Endothelial cell of umbilical vein (primary cell): Measurements from ENCODE around the gene UBASH3B. TPM values are rescaled to one million over a fixed set of nuclear protein-coding genes. Genes with fewer than 3 reads are reported as not detected.

ENCODE experiments used
- BruUV-seq: library from RNA; stranded (reverse); fragments of 400-500 nt; replicated peaks from 2 replicates; lab custom pipeline; 2021; lab: Mats Ljungman, UMichigan
- CTCF ChIA-PET: fragments of 300-600, 350-600 bp; sonication (Branson Sonifier 250); formaldehyde crosslinking; loops from one replicate; lab custom pipeline; 2021; ENCODE audit warnings: antibody characterized with exemption, inconsistent platforms; lab: Charles Lee
- POLR2A ChIA-PET: fragments of 300-600, 350-600 bp; sonication (Branson Sonifier 250); formaldehyde crosslinking; loops from one replicate; lab custom pipeline; 2021; ENCODE audit warnings: antibody characterized with exemption, inconsistent platforms; lab: Charles Lee
- DNase-seq: peaks from one replicate; pipeline ENCODE4 v3.0.0-alpha.2; 2011; ENCODE audit warnings: low read depth, low spot score
- FAIRE-seq: peaks from 2 replicates; lab custom pipeline; 2011; peaks lifted over from hg19 to GRCh38; lab: Jason Lieb, UNC
- H2AFZ ChIP-seq: 2 replicates; pipeline ENCODE4 v1.6.0; 2012; ENCODE audit warnings: low read depth, low read length, control low read depth, inconsistent platforms
- H3K27ac ChIP-seq: 2 replicates; pipeline ENCODE4 v1.5.1; 2011; ENCODE audit warnings: low read depth, mild to moderate bottlenecking, control low read depth, low read length, moderate library complexity; ENCODE audit not compliant: insufficient read depth
- H3K27me3 ChIP-seq, 2 experiments: 2 replicates each; pipeline versions ENCODE4 v1.6.0 to v1.6.1; 2011; ENCODE audit warnings: low read length in 2 of 2, mixed read lengths in 1 of 2; ENCODE audit not compliant: control insufficient read depth in 2 of 2, insufficient read depth in 2 of 2
- H3K36me3 ChIP-seq, 2 experiments: 2 replicates in 1 of 2; 3 replicates in 1 of 2; pipeline ENCODE4 v1.5.1; 2011; ENCODE audit warnings: low read length in 2 of 2, mild to moderate bottlenecking in 1 of 2, moderate library complexity in 1 of 2; ENCODE audit not compliant: control insufficient read depth in 2 of 2, insufficient read depth in 2 of 2; ENCODE audit errors: extremely low read depth in 1 of 2
- H3K4me1 ChIP-seq: 3 replicates; pipeline ENCODE4 v1.5.1; 2011; ENCODE audit warnings: mild to moderate bottlenecking, low read length; ENCODE audit not compliant: control insufficient read depth, insufficient read depth; ENCODE audit errors: extremely low read depth
- H3K4me2 ChIP-seq: 2 replicates; pipeline ENCODE4 v1.6.1; 2011; ENCODE audit warnings: low read length, control low read depth, mixed read lengths; ENCODE audit not compliant: insufficient read depth
- H3K4me3 ChIP-seq, 3 experiments: fragments of 200-600 bp in 1 of 3; sonication (generic), shearing (Covaris generic) in 1 of 3; replicated peaks in 1 of 3; 2 replicates each; pipeline ENCODE4 v1.5.1; 2011 to 2016; ENCODE audit warnings: control low read depth in 3 of 3, low read length in 3 of 3, mild to moderate bottlenecking in 2 of 3, inconsistent platforms in 1 of 3, low read depth in 1 of 3, moderate library complexity in 1 of 3; ENCODE audit not compliant: insufficient read depth in 1 of 3
- H3K79me2 ChIP-seq: 2 replicates; pipeline ENCODE4 v1.6.0; 2012; ENCODE audit warnings: low read length, inconsistent platforms; ENCODE audit not compliant: control insufficient read depth, insufficient read depth
- H3K9ac ChIP-seq: replicated peaks from 2 replicates; pipeline ENCODE3; 2011; ENCODE audit warnings: low read length, control low read depth; ENCODE audit not compliant: insufficient read depth; ENCODE audit errors: extremely low read depth
- H3K9me1 ChIP-seq: replicated peaks from 3 replicates; pipeline ENCODE4 v1.6.0; 2011; ENCODE audit warnings: mild to moderate bottlenecking, low read length; ENCODE audit not compliant: control insufficient read depth, insufficient read depth; ENCODE audit errors: extremely low read depth
- H3K9me3 ChIP-seq: replicated peaks from 2 replicates; pipeline ENCODE4 v1.5.1; 2012; ENCODE audit warnings: low read length, inconsistent platforms; ENCODE audit not compliant: control insufficient read depth, insufficient read depth
- H4K20me1 ChIP-seq: replicated peaks from 2 replicates; pipeline ENCODE3; 2011; ENCODE audit warnings: mild to moderate bottlenecking, low read length; ENCODE audit not compliant: control insufficient read depth, insufficient read depth; ENCODE audit errors: extremely low read depth
- EZH2 ChIP-seq: IDR thresholded peaks from 2 replicates; pipeline ENCODE4 v1.6.1; 2012; ENCODE audit warnings: borderline replicate concordance, low read depth, mild to moderate bottlenecking, moderate library complexity, low read length, inconsistent platforms; ENCODE audit not compliant: severe bottlenecking
- FOS ChIP-seq: IDR thresholded peaks from 2 replicates; pipeline ENCODE4 v1.6.1; 2011; ENCODE audit warnings: mild to moderate bottlenecking, low read length, moderate library complexity, borderline replicate concordance; ENCODE audit not compliant: insufficient read depth
- GATA2 ChIP-seq: IDR thresholded peaks from 2 replicates; pipeline ENCODE4 v1.7.0; 2011; ENCODE audit warnings: low read depth, mild to moderate bottlenecking, moderate library complexity, mixed read lengths, low read length; ENCODE audit not compliant: insufficient read length, insufficient read depth
- JUN ChIP-seq: IDR thresholded peaks from 2 replicates; pipeline ENCODE4 v1.6.1; 2011; ENCODE audit warnings: borderline replicate concordance, low read depth; ENCODE audit not compliant: insufficient read length, insufficient read depth
- MYC ChIP-seq: IDR thresholded peaks from one replicate; pipeline ENCODE4 v1.6.1; 2011; ENCODE audit warnings: mild to moderate bottlenecking, low read depth, low read length
- POLR2A ChIP-seq: IDR thresholded peaks from 2 replicates; pipeline ENCODE4 v1.6.1; 2012; ENCODE audit warnings: low read depth, mild to moderate bottlenecking, control low read depth, low read length
- POLR2AphosphoS5 ChIP-seq: IDR thresholded peaks from 2 replicates; pipeline ENCODE4 v1.6.1; 2012; ENCODE audit warnings: low read depth, mild to moderate bottlenecking, control low read depth, low read length, moderate library complexity; ENCODE audit not compliant: insufficient read depth
- dilution Hi-C: fragments of 300-500 bp; cut with MboI; formaldehyde crosslinking; loops from one replicate; pipeline ENCODE4 v1.15.0; 2019; ENCODE audit warnings: low sequenced_read_pairs; ENCODE audit not compliant: extremely low pct_ligation_motif_present
- intact Hi-C: fragments of 100-400 bp; cut with micrococcal nuclease; formaldehyde crosslinking; loops from one replicate; pipeline ENCODE4 v1.10.0; 2022
- polyA plus RNA-seq, 4 experiments: library from polyadenylated mRNA; depleted of rRNA in 3 of 4; stranded (reverse) in 3 of 4; unstranded in 1 of 4; fragments of >200 nt; gene quantifications; 2 replicates each; pipeline versions ENCODE4 v1.2.1 to v1.2.3, GENCODE V29; 2011 to 2012; ENCODE audit warnings: missing spikeins in 1 of 4
- total RNA-seq: library from RNA; stranded (reverse); gene quantifications from 2 replicates; pipeline ENCODE4 v1.2.3, GENCODE V29; 2021
- TF ChIP-seq, protein P1 (sequence below), 2 donors: IDR thresholded peaks; 1 replicate in 1 of 2; 2 replicates in 1 of 2; pipeline ENCODE4 v1.5.1; 2011; ENCODE audit warnings: low read length in 2 of 2, mild to moderate bottlenecking in 2 of 2, moderate library complexity in 2 of 2, control low read depth in 1 of 2, inconsistent platforms in 1 of 2, low read depth in 1 of 2; ENCODE audit not compliant: insufficient read depth in 1 of 2; ENCODE audit errors: extremely low read depth in 1 of 2
- TF ChIP-seq, protein P2 (sequence below): IDR thresholded peaks from 2 replicates; pipeline ENCODE4 v1.6.1; 2011; ENCODE audit not compliant: insufficient read depth, insufficient read length

UBASH3B gene
- total and polyA plus RNA-seq, 2 donors (not counting 3 experiments of a cell fraction or from before 2014, with no cell fraction given): 23.7 to 38.1 TPM

DNA sequence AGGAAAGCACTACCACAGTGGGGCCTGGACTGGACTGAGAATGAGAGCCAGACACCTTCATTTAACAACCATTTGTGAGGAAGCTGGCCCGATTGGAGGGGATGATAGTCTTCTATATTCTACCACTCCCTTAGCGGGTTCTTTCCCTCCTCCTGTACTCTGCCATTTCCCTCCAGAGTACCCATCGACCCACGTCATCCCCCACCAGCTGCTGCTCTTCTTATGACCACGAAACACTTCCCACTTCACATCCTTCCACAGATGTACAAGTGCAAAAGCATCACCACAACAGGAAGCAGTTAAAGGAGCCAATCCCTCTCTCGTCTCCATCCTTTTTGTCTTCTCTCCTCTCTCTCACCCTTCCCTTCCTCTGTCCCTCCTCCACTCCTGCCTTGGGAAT is 18.0 kb upstream of the UBASH3B start:
- Histone ChIP-seq H3K4me1 (peaks cover 5% of the 10 kb centered on the region), H3K4me2 (no peak overlapping the region), H3K9me3 (no peaks in the 10 kb centered on the region), H3K36me3 (no peaks in the 10 kb centered on the region), H3K79me2 (no peaks in the 10 kb centered on the region), H3K27ac (no peak overlapping the region), H3K9me1 (no peaks in the 10 kb centered on the region), H2AFZ (no peak overlapping the region), H3K27me3 (no peaks in the 10 kb centered on the region), H4K20me1 (no peaks in the 10 kb centered on the region), H3K9ac (no peak overlapping the region), H3K4me3 (no peak overlapping the region)
- POLR2A ChIA-PET: no interaction called here
- FAIRE-seq (no peak), DNase-seq (no peak)
- dilution Hi-C loops (no loop called here), intact Hi-C loops (no loop called here)
- BruUV-seq: no TSS peak
- TF ChIP-seq MYC: no peak
- TF ChIP-seq JUN: no peak
- no peak for TF ChIP-seq POLR2A
- TF ChIP-seq EZH2: no peak
- TF ChIP-seq GATA2: no peak
- no peak for TF ChIP-seq POLR2AphosphoS5
- no peak for TF ChIP-seq FOS
- TF ChIP-seq, protein P1, sequence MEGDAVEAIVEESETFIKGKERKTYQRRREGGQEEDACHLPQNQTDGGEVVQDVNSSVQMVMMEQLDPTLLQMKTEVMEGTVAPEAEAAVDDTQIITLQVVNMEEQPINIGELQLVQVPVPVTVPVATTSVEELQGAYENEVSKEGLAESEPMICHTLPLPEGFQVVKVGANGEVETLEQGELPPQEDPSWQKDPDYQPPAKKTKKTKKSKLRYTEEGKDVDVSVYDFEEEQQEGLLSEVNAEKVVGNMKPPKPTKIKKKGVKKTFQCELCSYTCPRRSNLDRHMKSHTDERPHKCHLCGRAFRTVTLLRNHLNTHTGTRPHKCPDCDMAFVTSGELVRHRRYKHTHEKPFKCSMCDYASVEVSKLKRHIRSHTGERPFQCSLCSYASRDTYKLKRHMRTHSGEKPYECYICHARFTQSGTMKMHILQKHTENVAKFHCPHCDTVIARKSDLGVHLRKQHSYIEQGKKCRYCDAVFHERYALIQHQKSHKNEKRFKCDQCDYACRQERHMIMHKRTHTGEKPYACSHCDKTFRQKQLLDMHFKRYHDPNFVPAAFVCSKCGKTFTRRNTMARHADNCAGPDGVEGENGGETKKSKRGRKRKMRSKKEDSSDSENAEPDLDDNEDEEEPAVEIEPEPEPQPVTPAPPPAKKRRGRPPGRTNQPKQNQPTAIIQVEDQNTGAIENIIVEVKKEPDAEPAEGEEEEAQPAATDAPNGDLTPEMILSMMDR (IDR thresholded peaks at IDR 0.05; ENCODE audit: extremely low read depth in 1 of 2, insufficient read depth in 1 of 2, low read depth in 1 of 2, low read length in 2 of 2): no peak
- TF ChIP-seq, protein P2, sequence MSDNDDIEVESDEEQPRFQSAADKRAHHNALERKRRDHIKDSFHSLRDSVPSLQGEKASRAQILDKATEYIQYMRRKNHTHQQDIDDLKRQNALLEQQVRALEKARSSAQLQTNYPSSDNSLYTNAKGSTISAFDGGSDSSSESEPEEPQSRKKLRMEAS: no peak
- CTCF ChIA-PET: interaction anchor here (2.0 to 16.3 kb wide), 4 partner anchors 9 to 216 kb away, joined by 6 to 720 read pairs (median 252); no protein-coding TSS in a partner anchor
